ENCODE measurements around the gene SEMA5B. TPM values are rescaled to one million over a fixed set of nuclear protein-coding genes. Genes with fewer than 3 reads are reported as not detected.

SEMA5B gene
- total and polyA plus RNA-seq, 2 experiments from 2014 or later: 8.0 to 26.8 TPM

DNA sequence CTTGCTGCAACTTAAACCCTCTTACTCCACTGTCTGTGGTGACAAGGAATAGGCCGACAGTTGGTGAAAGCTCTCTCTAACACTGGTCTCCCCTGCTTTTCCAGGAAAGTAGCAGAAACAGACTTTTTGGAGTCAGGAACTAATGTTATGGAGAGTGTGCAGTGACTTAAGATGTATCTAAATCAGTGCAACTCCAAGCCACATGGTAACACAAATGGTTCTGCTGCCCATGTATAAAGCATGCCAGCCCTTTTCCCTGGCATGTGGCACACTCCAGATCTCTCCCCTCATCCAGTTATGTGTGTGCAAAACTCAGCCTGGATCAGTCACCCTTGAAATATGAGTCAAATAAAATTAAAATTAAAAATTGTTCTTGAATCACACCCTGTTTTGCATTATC, 55.4 kb downstream of the SEMA5B start:
- peaks cover 37% of the 10 kb centered on the region for H3K4me1 ChIP-seq (ENCODE audit: insufficient read depth)
- no peak overlapping the region for H3K27ac ChIP-seq (ENCODE audit: low read depth)
- no peak overlapping the region for H3K4me2 ChIP-seq
- no peak for ATAC-seq
- no peak for DNase-seq (ENCODE audit: low spot score)
- Mint-ChIP-seq H3K4me1 (peaks cover 43% of the 10 kb centered on the region), H3K27me3 (ENCODE audit: insufficient read depth, low read depth, poor library complexity) (peaks cover 6% of the 10 kb centered on the region), H3K9me3 (no peaks in the 10 kb centered on the region), H3K4me3 (no peak overlapping the region), H3K36me3 (ENCODE audit: low read depth) (no peaks in the 10 kb centered on the region; the same call in 2 of the 3 replicates), H3K27ac (no peak overlapping the region; the same call in 1 of the 2 replicates)
- H3K79me2 ChIP-seq (replicated peaks; ENCODE audit: insufficient read depth): no peaks in the 10 kb centered on the region; the same call in 1 of the 2 replicates
- H3K36me3 ChIP-seq (ENCODE audit: insufficient read depth): no peaks in the 10 kb centered on the region
- H2AFZ ChIP-seq: no peak overlapping the region
- H4K20me1 ChIP-seq (replicated peaks; ENCODE audit: insufficient read depth): no peaks in the 10 kb centered on the region
- no peaks in the 10 kb centered on the region for H3F3A ChIP-seq (replicated peaks; ENCODE audit: low read depth)
- no peaks in the 10 kb centered on the region for H3K9me2 ChIP-seq (ENCODE audit: insufficient read depth)
- H3K27me3 ChIP-seq (ENCODE audit: insufficient read depth): no peaks in the 10 kb centered on the region
- H3K4me3 ChIP-seq: no peak overlapping the region
- TF ChIP-seq CREB1 (CRISPR knock-in tag; IDR thresholded peaks at IDR 0.05; ENCODE audit: low read depth) (no peak), ZNF114 (CRISPR knock-in tag; IDR thresholded peaks at IDR 0.05) (no peak), POLR2AphosphoS5 (IDR thresholded peaks at IDR 0.05; ENCODE audit: low read depth) (no peak), EZH2phosphoT487 (IDR thresholded peaks at IDR 0.05; ENCODE audit: unreplicated experiment) (no peak), NANOG (IDR thresholded peaks at IDR 0.05; ENCODE audit: borderline replicate concordance) (no peak), EZH2 (IDR thresholded peaks at IDR 0.05; ENCODE audit: low read depth, unreplicated experiment) (no peak), JUNB (IDR thresholded peaks at IDR 0.05; ENCODE audit: unreplicated experiment) (no peak), STAT1 (IDR thresholded peaks at IDR 0.05; ENCODE audit: unreplicated experiment) (no peak), ZNF331 (CRISPR knock-in tag; IDR thresholded peaks at IDR 0.05; ENCODE audit: low read depth) (no peak)
- TF ChIP-seq, protein P1, sequence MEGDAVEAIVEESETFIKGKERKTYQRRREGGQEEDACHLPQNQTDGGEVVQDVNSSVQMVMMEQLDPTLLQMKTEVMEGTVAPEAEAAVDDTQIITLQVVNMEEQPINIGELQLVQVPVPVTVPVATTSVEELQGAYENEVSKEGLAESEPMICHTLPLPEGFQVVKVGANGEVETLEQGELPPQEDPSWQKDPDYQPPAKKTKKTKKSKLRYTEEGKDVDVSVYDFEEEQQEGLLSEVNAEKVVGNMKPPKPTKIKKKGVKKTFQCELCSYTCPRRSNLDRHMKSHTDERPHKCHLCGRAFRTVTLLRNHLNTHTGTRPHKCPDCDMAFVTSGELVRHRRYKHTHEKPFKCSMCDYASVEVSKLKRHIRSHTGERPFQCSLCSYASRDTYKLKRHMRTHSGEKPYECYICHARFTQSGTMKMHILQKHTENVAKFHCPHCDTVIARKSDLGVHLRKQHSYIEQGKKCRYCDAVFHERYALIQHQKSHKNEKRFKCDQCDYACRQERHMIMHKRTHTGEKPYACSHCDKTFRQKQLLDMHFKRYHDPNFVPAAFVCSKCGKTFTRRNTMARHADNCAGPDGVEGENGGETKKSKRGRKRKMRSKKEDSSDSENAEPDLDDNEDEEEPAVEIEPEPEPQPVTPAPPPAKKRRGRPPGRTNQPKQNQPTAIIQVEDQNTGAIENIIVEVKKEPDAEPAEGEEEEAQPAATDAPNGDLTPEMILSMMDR (conservative IDR thresholded peaks at IDR 0.05; ENCODE audit: low read depth in 2 of 2): no peak
- TF ChIP-seq, protein P2, sequence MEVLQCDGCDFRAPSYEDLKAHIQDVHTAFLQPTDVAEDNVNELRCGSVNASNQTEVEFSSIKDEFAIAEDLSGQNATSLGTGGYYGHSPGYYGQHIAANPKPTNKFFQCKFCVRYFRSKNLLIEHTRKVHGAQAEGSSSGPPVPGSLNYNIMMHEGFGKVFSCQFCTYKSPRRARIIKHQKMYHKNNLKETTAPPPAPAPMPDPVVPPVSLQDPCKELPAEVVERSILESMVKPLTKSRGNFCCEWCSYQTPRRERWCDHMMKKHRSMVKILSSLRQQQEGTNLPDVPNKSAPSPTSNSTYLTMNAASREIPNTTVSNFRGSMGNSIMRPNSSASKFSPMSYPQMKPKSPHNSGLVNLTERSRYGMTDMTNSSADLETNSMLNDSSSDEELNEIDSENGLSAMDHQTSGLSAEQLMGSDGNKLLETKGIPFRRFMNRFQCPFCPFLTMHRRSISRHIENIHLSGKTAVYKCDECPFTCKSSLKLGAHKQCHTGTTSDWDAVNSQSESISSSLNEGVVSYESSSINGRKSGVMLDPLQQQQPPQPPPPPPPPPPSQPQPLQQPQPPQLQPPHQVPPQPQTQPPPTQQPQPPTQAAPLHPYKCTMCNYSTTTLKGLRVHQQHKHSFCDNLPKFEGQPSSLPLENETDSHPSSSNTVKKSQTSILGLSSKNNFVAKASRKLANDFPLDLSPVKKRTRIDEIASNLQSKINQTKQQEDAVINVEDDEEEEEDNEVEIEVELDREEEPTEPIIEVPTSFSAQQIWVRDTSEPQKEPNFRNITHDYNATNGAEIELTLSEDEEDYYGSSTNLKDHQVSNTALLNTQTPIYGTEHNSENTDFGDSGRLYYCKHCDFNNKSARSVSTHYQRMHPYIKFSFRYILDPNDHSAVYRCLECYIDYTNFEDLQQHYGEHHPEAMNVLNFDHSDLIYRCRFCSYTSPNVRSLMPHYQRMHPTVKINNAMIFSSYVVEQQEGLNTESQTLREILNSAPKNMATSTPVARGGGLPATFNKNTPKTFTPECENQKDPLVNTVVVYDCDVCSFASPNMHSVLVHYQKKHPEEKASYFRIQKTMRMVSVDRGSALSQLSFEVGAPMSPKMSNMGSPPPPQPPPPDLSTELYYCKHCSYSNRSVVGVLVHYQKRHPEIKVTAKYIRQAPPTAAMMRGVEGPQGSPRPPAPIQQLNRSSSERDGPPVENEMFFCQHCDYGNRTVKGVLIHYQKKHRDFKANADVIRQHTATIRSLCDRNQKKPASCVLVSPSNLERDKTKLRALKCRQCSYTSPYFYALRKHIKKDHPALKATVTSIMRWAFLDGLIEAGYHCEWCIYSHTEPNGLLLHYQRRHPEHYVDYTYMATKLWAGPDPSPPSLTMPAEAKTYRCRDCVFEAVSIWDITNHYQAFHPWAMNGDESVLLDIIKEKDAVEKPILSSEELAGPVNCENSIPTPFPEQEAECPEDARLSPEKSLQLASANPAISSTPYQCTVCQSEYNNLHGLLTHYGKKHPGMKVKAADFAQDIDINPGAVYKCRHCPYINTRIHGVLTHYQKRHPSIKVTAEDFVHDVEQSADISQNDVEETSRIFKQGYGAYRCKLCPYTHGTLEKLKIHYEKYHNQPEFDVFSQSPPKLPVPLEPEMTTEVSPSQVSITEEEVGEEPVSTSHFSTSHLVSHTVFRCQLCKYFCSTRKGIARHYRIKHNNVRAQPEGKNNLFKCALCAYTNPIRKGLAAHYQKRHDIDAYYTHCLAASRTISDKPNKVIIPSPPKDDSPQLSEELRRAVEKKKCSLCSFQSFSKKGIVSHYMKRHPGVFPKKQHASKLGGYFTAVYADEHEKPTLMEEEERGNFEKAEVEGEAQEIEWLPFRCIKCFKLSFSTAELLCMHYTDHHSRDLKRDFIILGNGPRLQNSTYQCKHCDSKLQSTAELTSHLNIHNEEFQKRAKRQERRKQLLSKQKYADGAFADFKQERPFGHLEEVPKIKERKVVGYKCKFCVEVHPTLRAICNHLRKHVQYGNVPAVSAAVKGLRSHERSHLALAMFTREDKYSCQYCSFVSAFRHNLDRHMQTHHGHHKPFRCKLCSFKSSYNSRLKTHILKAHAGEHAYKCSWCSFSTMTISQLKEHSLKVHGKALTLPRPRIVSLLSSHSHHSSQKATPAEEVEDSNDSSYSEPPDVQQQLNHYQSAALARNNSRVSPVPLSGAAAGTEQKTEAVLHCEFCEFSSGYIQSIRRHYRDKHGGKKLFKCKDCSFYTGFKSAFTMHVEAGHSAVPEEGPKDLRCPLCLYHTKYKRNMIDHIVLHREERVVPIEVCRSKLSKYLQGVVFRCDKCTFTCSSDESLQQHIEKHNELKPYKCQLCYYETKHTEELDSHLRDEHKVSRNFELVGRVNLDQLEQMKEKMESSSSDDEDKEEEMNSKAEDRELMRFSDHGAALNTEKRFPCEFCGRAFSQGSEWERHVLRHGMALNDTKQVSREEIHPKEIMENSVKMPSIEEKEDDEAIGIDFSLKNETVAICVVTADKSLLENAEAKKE (CRISPR knock-in tag; IDR thresholded peaks at IDR 0.05): no peak
- TF ChIP-seq, protein P3, sequence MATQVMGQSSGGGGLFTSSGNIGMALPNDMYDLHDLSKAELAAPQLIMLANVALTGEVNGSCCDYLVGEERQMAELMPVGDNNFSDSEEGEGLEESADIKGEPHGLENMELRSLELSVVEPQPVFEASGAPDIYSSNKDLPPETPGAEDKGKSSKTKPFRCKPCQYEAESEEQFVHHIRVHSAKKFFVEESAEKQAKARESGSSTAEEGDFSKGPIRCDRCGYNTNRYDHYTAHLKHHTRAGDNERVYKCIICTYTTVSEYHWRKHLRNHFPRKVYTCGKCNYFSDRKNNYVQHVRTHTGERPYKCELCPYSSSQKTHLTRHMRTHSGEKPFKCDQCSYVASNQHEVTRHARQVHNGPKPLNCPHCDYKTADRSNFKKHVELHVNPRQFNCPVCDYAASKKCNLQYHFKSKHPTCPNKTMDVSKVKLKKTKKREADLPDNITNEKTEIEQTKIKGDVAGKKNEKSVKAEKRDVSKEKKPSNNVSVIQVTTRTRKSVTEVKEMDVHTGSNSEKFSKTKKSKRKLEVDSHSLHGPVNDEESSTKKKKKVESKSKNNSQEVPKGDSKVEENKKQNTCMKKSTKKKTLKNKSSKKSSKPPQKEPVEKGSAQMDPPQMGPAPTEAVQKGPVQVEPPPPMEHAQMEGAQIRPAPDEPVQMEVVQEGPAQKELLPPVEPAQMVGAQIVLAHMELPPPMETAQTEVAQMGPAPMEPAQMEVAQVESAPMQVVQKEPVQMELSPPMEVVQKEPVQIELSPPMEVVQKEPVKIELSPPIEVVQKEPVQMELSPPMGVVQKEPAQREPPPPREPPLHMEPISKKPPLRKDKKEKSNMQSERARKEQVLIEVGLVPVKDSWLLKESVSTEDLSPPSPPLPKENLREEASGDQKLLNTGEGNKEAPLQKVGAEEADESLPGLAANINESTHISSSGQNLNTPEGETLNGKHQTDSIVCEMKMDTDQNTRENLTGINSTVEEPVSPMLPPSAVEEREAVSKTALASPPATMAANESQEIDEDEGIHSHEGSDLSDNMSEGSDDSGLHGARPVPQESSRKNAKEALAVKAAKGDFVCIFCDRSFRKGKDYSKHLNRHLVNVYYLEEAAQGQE (IDR thresholded peaks at IDR 0.05; ENCODE audit: unreplicated experiment): no peak
- TF ChIP-seq, protein P4, sequence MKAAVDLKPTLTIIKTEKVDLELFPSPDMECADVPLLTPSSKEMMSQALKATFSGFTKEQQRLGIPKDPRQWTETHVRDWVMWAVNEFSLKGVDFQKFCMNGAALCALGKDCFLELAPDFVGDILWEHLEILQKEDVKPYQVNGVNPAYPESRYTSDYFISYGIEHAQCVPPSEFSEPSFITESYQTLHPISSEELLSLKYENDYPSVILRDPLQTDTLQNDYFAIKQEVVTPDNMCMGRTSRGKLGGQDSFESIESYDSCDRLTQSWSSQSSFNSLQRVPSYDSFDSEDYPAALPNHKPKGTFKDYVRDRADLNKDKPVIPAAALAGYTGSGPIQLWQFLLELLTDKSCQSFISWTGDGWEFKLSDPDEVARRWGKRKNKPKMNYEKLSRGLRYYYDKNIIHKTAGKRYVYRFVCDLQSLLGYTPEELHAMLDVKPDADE (IDR thresholded peaks at IDR 0.05): no peak
